NCI-H1092 treated with DMSO at 0.1 percent for 48 hours (cell line): Measurements from ENCODE around the gene SRGAP1.
"Not testable (repeated sequence)": the region's sequence is repeated elsewhere in the genome, so short reads cannot be mapped to it uniquely, and the experiment has no call there.

ENCODE experiments used
- DNase-seq: peaks from one replicate; lab custom pipeline; 2025; lab: John Stamatoyannopoulos, UW

The SRGAP1 gene

GRCh38 chr12:64123448-64123847 lies 278.9 kb downstream of the SRGAP1 start:
- DNase-seq = no peak

- no peak for DNase-seq
These were observed 280.2 kb downstream of the SRGAP1 start for GRCh38 chr12:64124511-64125197.

- no peak for DNase-seq
These were observed 281.4 kb downstream of the SRGAP1 start for GRCh38 chr12:64125913-64126312.

GRCh38 chr12:64127811-64128210 lies 283.3 kb downstream of the SRGAP1 start:
- DNase-seq = no peak

GRCh38 chr12:64128366-64128765 lies 283.9 kb downstream of the SRGAP1 start:
- DNase-seq = no peak

- not testable (repeated sequence) for DNase-seq
These were observed 286.0 kb downstream of the SRGAP1 start for GRCh38 chr12:64130476-64130875.

GRCh38 chr12:64131456-64131855 lies 287.0 kb downstream of the SRGAP1 start:
- not testable (repeated sequence) for DNase-seq

GRCh38 chr12:64132672-64133071 lies 288.2 kb downstream of the SRGAP1 start:
- DNase-seq = not testable (repeated sequence)

- DNase-seq = no peak
These were observed 292.6 kb downstream of the SRGAP1 start for GRCh38 chr12:64137117-64137516.

GRCh38 chr12:64139021-64139420 lies 294.5 kb downstream of the SRGAP1 start:
- no peak for DNase-seq

- DNase-seq = no peak
These were observed 297.9 kb downstream of the SRGAP1 start for GRCh38 chr12:64142382-64142781.

- no peak for DNase-seq
These were observed 298.3 kb downstream of the SRGAP1 start for GRCh38 chr12:64142784-64143183.

GRCh38 chr12:64145226-64145625 lies 300.7 kb downstream of the SRGAP1 start:
- DNase-seq = no peak

- DNase-seq = no peak
These were observed 302.6 kb downstream of the SRGAP1 start for GRCh38 chr12:64147011-64147631.

GRCh38 chr12:64147875-64148274 lies 303.4 kb downstream of the SRGAP1 start:
- no peak for DNase-seq

- no peak for DNase-seq
These were observed 310.2 kb downstream of the SRGAP1 start for GRCh38 chr12:64154677-64155076.

- DNase-seq = no peak
These were observed 312.6 kb downstream of the SRGAP1 start for GRCh38 chr12:64157110-64157509.

GRCh38 chr12:64160021-64160710 lies 315.7 kb downstream of the SRGAP1 start:
- DNase-seq = no peak

GRCh38 chr12:64160711-64161060 lies 316.2 kb downstream of the SRGAP1 start:
- no peak for DNase-seq

- not testable (repeated sequence) for DNase-seq
These were observed 322.1 kb downstream of the SRGAP1 start for GRCh38 chr12:64166606-64167005.

GRCh38 chr12:64167041-64167440 lies 322.5 kb downstream of the SRGAP1 start:
- not testable (repeated sequence) for DNase-seq

- DNase-seq = no peak
These were observed 325.5 kb downstream of the SRGAP1 start for GRCh38 chr12:64170024-64170423.

GRCh38 chr12:64170730-64171129 lies 326.2 kb downstream of the SRGAP1 start:
- DNase-seq = no peak
